Lung (tissue), 12 donors: ENCODE data around the gene ARSK. TPM values are rescaled to one million over a fixed set of nuclear protein-coding genes. Genes with fewer than 3 reads are reported as not detected.

Experiments
- ATAC-seq: fragments of 200-7000 bp; cut with Tn5 transposase; one replicate; pipeline ENCODE4 v1.9.1; 2020; ENCODE audit warnings: moderate number of reproducible peaks; ENCODE audit not compliant: insufficient read depth, low FRiP score
- DNase-seq, 3 donors: peaks; one replicate each; pipeline ENCODE4 v3.0.0-alpha.2; 2013 to 2017
- H3K27ac ChIP-seq, 2 donors: one replicate each; pipeline ENCODE4 v1.5.1; 2013; ENCODE audit warnings: mild to moderate bottlenecking in 2 of 2, moderate library complexity in 2 of 2, control low read depth in 1 of 2, inconsistent platforms in 1 of 2, low read depth in 1 of 2, low read length in 1 of 2
- H3K27me3 ChIP-seq, 3 donors: one replicate each; pipeline ENCODE4 v1.5.1; 2013; ENCODE audit warnings: low read length in 2 of 3; ENCODE audit not compliant: control insufficient read depth in 3 of 3, insufficient read depth in 3 of 3
- H3K36me3 ChIP-seq, 4 donors: one replicate each; pipeline ENCODE4 v1.5.1; 2013; ENCODE audit warnings: low read length in 4 of 4, mild to moderate bottlenecking in 1 of 4, moderate library complexity in 1 of 4; ENCODE audit not compliant: control insufficient read depth in 4 of 4, insufficient read depth in 4 of 4
- H3K4me1 ChIP-seq, 5 donors: one replicate each; pipeline ENCODE4 v1.5.1; 2013; ENCODE audit warnings: low read length in 5 of 5, mild to moderate bottlenecking in 2 of 5, moderate library complexity in 1 of 5; ENCODE audit not compliant: control insufficient read depth in 5 of 5, insufficient read depth in 5 of 5
- H3K4me3 ChIP-seq: one replicate; pipeline ENCODE4 v1.5.1; 2013; ENCODE audit warnings: mild to moderate bottlenecking, control low read depth, moderate library complexity
- H3K9ac ChIP-seq, 2 donors: one replicate each; pipeline ENCODE4 v1.5.1; 2013; ENCODE audit warnings: low read length in 2 of 2, control low read depth in 1 of 2; ENCODE audit not compliant: insufficient read depth in 1 of 2
- H3K9me3 ChIP-seq, 4 donors: one replicate each; pipeline ENCODE4 v1.5.1; 2013; ENCODE audit warnings: low read length in 3 of 4, mild to moderate bottlenecking in 1 of 4, moderate library complexity in 1 of 4; ENCODE audit not compliant: control insufficient read depth in 4 of 4, insufficient read depth in 3 of 4
- CTCF ChIP-seq: IDR thresholded peaks from 2 replicates; pipeline ENCODE4 v1.5.1; 2012; ENCODE audit warnings: mild to moderate bottlenecking; ENCODE audit errors: control extremely low read depth, extremely low read depth
- WGBS, 2 donors: extraction: QIAGEN DNeasy Blood & Tissue Kit; methylation state at CpG; one replicate each; pipeline ENCODE4 v1.1.7; 2013; 5-methylcytosine and 5-hydroxymethylcytosine counted together
- polyA plus RNA-seq, 2 donors: library from polyadenylated mRNA; stranded (reverse); fragments of 200-250 nt; gene quantifications; one replicate each; pipeline ENCODE4 v1.2.1, GENCODE V29; 2013
- total RNA-seq, 2 donors: library from RNA; depleted of rRNA in 1 of 2; stranded (reverse); fragments of >200 nt in 1 of 2; gene quantifications; one replicate each; pipeline ENCODE4 v1.2.1, GENCODE V29; 2014 to 2021
- donor health status: control.
- donor health status: control.
- donor health status: Bipolar disorder and iron deficiency.
- donor health status: healthy.
- donor health status: DM: yes; HTN: yes; CAD: no.

Gene ARSK
- total and polyA plus RNA-seq, 4 donors, result 2.6 to 10.5 (median 4.3) TPM

- ATAC-seq (no peak), DNase-seq (no peak)
- no peak for TF ChIP-seq CTCF
- Histone ChIP-seq H3K4me3 (no peak overlapping the region), H3K4me1 (no peaks in the 10 kb centered on the region), H3K9me3 (peaks cover 0 to 3% (median 0%) of the 10 kb centered on the region in 4 donors), H3K36me3 (no peaks in the 10 kb centered on the region), H3K9ac (no peak overlapping the region), H3K27ac (no peak overlapping the region), H3K27me3 (no peaks in the 10 kb centered on the region)
- WGBS, 2 donors, result 68 to 77% methylated on average over 3 of the region's 3 CpGs
Measured at GRCh38 chr5:95638632-95639031, 83.7 kb downstream of the ARSK start.

GRCh38 chr5:95641741-95642220 is 86.9 kb downstream of the ARSK start:
- no peak for TF ChIP-seq CTCF
- H3K9ac ChIP-seq, result no peak overlapping the region
- ATAC-seq (no peak), DNase-seq (peak in 1 of 3 donors; percentile 28)
- no peaks in the 10 kb centered on the region for H3K36me3 ChIP-seq
- WGBS, 2 donors, result 64 to 88% methylated on average over 5 of the region's 5 CpGs
- H3K9me3 ChIP-seq, result peaks cover 0 to 3% (median 0%) of the 10 kb centered on the region in 4 donors
- H3K27me3 ChIP-seq, result no peaks in the 10 kb centered on the region
- peak overlapping the region in 1 of 2 donors; percentile 64 for H3K27ac ChIP-seq
- peaks cover 0 to 2% (median 0%) of the 10 kb centered on the region in 5 donors for H3K4me1 ChIP-seq
- H3K4me3 ChIP-seq, result no peak overlapping the region

- TF ChIP-seq CTCF, result no peak
- Histone ChIP-seq H3K9me3 (peaks cover 0 to 3% (median 0%) of the 10 kb centered on the region in 4 donors), H3K27ac (no peak overlapping the region), H3K4me1 (peaks cover 0 to 10% (median 3%) of the 10 kb centered on the region in 5 donors), H3K27me3 (no peaks in the 10 kb centered on the region), H3K4me3 (no peak overlapping the region), H3K36me3 (no peaks in the 10 kb centered on the region), H3K9ac (no peak overlapping the region)
- ATAC-seq (no peak), DNase-seq (no peak)
- 91 to 92% methylated on average over 7 of the region's 7 CpGs for WGBS, 2 donors
Measured at GRCh38 chr5:95643152-95643551, 88.3 kb downstream of the ARSK start.
